HFF-Myc (cell line): ENCODE measurements around the gene HACD2.

Experiments used
- DNase-seq: peaks from one replicate; pipeline ENCODE4 v3.0.0-alpha.2; 2011; ENCODE audit warnings: low read depth; ENCODE audit errors: extremely low read depth
- H3K4me3 ChIP-seq: replicated peaks from 2 replicates; pipeline ENCODE4 v1.5.1; 2011; ENCODE audit warnings: low read depth, mild to moderate bottlenecking, control low read depth, low read length
- CTCF ChIP-seq: IDR thresholded peaks from 2 replicates; pipeline ENCODE4 v1.5.1; 2012; ENCODE audit warnings: mild to moderate bottlenecking, low read depth, low read length, control low read depth; ENCODE audit errors: missing control alignments

The HACD2 gene

GRCh38 chr3:123469323-123469995 is 115.4 kb downstream of the HACD2 start:
- no peak for DNase-seq
- no peak overlapping the region for H3K4me3 ChIP-seq
- TF ChIP-seq CTCF = no peak

- no peak for DNase-seq
- H3K4me3 ChIP-seq = no peak overlapping the region
- no peak for TF ChIP-seq CTCF
Observed at GRCh38 chr3:123467046-123467445, 117.8 kb downstream of the HACD2 start.

GRCh38 chr3:123464211-123464610 is 120.6 kb downstream of the HACD2 start:
- no peak for TF ChIP-seq CTCF
- H3K4me3 ChIP-seq = no peak overlapping the region
- no peak for DNase-seq

GRCh38 chr3:123459862-123460261 is 125.0 kb downstream of the HACD2 start:
- no peak for DNase-seq
- no peak overlapping the region for H3K4me3 ChIP-seq
- no peak for TF ChIP-seq CTCF

GRCh38 chr3:123458255-123458654 is 126.6 kb downstream of the HACD2 start:
- TF ChIP-seq CTCF = no peak
- H3K4me3 ChIP-seq = no peak overlapping the region
- DNase-seq = no peak

GRCh38 chr3:123457841-123458240 is 127.0 kb downstream of the HACD2 start:
- no peak overlapping the region for H3K4me3 ChIP-seq
- no peak for DNase-seq
- TF ChIP-seq CTCF = no peak

GRCh38 chr3:123453675-123454074 is 131.2 kb downstream of the HACD2 start:
- no peak for DNase-seq
- TF ChIP-seq CTCF = no peak
- H3K4me3 ChIP-seq = no peak overlapping the region
